ENCODE data around the gene GAB3. TPM values are rescaled to one million over a fixed set of nuclear protein-coding genes. Genes with fewer than 3 reads are reported as not detected.

The GAB3 gene
- total and polyA plus RNA-seq, 9 of the 15 experiments (the other 6 are each of a cell fraction or from before 2014, with no cell fraction given) = 16.1 to 31.4 (median 20.2) TPM

DNA sequence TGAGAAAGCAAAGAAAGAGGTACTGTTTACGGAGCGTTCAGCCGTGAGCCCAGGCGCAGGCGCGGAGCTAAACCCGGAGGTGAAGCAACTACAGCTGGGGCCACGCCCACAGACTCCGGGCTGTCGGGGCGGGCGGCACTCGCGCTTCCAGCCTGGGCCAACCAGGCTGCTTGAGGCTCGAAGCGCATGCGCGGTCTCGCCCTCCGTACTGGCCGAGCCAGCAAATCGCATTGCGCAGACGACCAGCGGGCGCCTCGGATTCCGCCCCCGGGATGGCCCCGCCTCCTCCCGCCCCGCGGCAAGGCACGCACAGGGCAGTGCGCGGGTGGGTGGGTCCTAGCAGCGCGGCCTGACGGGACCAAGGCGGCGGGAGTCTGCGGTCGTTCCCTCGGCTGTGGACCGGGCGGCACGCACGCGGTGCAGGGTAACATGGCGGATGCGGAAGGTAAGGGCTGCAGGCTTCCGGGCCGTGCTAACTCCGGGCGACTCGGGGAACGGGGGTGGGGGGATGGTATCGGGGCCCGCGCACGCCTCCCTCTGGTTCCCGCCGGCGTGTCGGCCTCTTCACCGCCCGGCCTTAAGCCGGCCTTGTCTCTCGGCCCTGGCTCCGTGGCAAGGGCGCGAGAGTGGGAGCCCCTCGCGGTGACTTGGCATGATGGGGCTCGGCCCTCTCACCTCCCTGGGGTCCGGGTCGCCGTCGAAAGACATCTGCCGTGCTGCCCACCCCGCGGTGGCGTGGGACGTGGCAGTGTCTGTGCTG lies 11.8 kb upstream of the GAB3 start, which contains the start of gene DKC1 (continued):
- TF ChIP-seq PREB (CRISPR knock-in tag; IDR thresholded peaks at IDR 0.05) (no peak), NR2C1 (IDR thresholded peaks at IDR 0.05) (no peak), NR2C1 (tag; IDR thresholded peaks at IDR 0.05) (no peak), TFE3 (CRISPR knock-in tag; IDR thresholded peaks at IDR 0.05) (no peak), DNMT1 (IDR thresholded peaks at IDR 0.05) (no peak), SIX5 (IDR thresholded peaks at IDR 0.05; ENCODE audit: borderline replicate concordance in 1 of 2, insufficient read depth in 1 of 2, low read depth in 1 of 2, low read length in 2 of 2) (no peak), ZMIZ1 (IDR thresholded peaks at IDR 0.05; ENCODE audit: low read depth in 2 of 2, low read length in 2 of 2) (no peak), ZNF121 (CRISPR knock-in tag; conservative IDR thresholded peaks at IDR 0.05) (no peak), EP300 (IDR thresholded peaks at IDR 0.05; ENCODE audit: low read length) (no peak), HNRNPLL (IDR thresholded peaks at IDR 0.05; ENCODE audit: low read depth, low read length, poor library complexity, severe bottlenecking) (peak; percentile 44), NR0B1 (IDR thresholded peaks at IDR 0.05; ENCODE audit: partially characterized antibody) (no peak), HCFC1 (IDR thresholded peaks at IDR 0.05; ENCODE audit: low read depth, low read length) (peak; percentile 36; the same call in 1 of the 2 replicates), ZNF449 (CRISPR knock-in tag; IDR thresholded peaks at IDR 0.05) (no peak), ASH1L (IDR thresholded peaks at IDR 0.05; ENCODE audit: borderline replicate concordance, low read depth, partially characterized antibody) (no peak)
- TF ChIP-seq, protein P1, sequence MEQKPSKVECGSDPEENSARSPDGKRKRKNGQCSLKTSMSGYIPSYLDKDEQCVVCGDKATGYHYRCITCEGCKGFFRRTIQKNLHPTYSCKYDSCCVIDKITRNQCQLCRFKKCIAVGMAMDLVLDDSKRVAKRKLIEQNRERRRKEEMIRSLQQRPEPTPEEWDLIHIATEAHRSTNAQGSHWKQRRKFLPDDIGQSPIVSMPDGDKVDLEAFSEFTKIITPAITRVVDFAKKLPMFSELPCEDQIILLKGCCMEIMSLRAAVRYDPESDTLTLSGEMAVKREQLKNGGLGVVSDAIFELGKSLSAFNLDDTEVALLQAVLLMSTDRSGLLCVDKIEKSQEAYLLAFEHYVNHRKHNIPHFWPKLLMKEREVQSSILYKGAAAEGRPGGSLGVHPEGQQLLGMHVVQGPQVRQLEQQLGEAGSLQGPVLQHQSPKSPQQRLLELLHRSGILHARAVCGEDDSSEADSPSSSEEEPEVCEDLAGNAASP (IDR thresholded peaks at IDR 0.05) = no peak

Data from K562 (cell line).